ENCODE results near the gene ANKRD17.

ANKRD17 gene

GRCh38 chr4:73037057-73037456 lies 221.5 kb downstream of the ANKRD17 start:
- DNase-seq, result no peak

GRCh38 chr4:73036123-73036522 lies 222.5 kb downstream of the ANKRD17 start:
- no peak for DNase-seq

- no peak for DNase-seq
Measured at GRCh38 chr4:73034896-73035295, 223.7 kb downstream of the ANKRD17 start.

GRCh38 chr4:73028621-73029020 lies 230.0 kb downstream of the ANKRD17 start:
- DNase-seq, result no peak

Data from activated CD8-positive, alpha-beta memory T cell treated with anti-CD3 and anti-CD28 coated beads, Interleukin-2, amount 50 U/mL, for 48 hours (primary cell).